C1 segment of cervical spinal cord (tissue), 14 donors: ENCODE data around the gene SLCO4A1.
"Not testable (repeated sequence)": the region's sequence is repeated elsewhere in the genome, so short reads cannot be mapped to it uniquely, and the experiment has no call there.

Source experiments
- DNase-seq, 14 donors: peaks; one replicate each; lab custom pipeline; 2025; lab: John Stamatoyannopoulos, UW

Gene SLCO4A1

GRCh38 chr20:62622877-62623487, 19.3 kb upstream of the SLCO4A1 start:
- no peak for DNase-seq

DNA sequence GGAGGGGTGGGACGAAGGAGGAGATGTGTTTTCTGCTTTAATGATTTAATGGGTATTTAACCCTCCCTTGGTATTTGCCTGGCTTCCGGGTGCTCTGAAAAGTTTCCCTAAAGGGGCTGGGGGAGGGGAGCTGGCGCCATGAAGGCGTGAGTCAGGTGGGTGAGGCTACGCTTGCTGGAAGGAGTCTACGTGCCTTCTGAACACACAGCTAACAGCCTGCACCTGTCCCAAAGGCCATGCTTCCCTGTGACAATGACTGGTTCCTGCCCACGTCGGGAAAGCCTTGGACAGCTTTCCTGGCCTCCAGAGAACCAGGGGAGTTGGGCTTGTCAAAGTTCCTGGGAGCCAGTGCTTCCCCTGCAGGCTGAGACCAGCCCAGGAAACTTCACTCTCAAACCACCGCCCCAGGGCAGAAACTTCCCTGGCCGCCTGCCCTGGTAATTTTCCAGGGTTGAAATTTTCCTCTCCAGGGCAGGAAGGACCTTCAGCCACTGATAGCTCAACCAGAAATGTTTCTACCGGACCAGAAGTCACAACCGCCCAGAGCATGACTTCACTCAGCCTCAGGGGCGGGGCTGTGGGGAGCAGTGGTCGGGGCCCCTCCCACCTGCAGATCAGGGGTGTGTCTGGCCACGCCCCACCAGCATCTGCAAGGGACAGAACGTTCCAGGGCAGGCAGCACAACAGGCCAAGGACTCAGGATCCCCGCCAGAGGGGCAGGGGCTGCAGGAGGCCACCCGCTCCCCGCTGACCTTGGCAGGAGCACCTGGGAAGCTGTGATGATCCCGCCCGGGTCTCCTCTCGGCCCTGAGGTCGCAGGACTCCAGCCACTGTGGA, 18.6 kb upstream of the SLCO4A1 start:
- DNase-seq: peak in 4 of 14 donors; percentile 19 to 63 (median 20)

- no peak for DNase-seq
Observed at GRCh38 chr20:62624325-62624690, 18.0 kb upstream of the SLCO4A1 start.

GRCh38 chr20:62624719-62625453, 17.4 kb upstream of the SLCO4A1 start:
- DNase-seq: peak in 2 of 14 donors; percentile 14 to 26

GRCh38 chr20:62625516-62625915, 16.8 kb upstream of the SLCO4A1 start:
- DNase-seq: no peak

DNA sequence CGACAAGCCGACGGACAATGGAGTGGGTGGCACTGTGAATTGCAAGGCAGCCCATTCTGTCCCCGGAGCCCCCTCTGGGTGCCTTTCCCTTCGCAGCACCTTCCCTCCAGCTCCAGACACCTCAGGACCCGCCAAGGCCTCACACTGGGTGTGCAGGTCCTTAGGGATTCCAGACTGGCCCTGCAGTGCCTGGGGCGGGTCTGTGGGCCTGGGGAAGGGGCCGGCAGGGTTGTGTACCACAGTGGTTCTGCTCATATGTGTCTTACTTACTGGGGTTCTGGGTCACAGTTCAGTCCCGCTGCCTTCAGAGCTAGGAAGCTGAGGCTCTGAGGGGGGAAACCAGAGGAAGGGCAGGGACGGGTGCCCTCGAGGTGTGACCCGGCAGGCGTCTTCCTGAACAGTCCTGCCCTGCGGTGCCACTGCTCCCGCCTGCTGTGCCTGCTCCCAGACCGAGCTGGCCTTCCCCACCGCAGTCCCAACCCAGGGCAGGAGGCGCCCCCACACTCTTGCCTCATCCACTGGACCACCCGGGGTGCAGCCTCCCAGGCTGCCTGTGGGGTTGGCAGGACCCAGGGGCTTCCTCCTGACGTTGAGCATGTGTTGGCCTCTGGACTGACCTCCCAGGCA, 16.3 kb upstream of the SLCO4A1 start:
- DNase-seq: no peak

DNA sequence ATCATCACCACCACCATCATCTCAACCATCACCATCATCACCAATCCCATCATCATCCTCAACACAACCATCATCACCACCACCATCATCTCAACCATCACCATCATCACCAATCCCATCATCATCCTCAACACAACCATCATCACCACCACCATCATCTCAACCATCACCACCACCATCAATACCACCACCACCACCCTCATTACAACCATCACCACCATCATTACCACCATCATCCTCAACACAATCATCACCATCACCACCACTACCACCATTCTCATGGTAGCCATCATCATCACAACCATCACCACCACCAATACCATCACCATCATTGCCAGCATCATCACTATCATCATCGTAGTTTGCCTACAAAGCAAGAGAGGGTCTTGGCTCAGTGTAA, 14.9 kb upstream of the SLCO4A1 start:
- not testable (repeated sequence) for DNase-seq

DNA sequence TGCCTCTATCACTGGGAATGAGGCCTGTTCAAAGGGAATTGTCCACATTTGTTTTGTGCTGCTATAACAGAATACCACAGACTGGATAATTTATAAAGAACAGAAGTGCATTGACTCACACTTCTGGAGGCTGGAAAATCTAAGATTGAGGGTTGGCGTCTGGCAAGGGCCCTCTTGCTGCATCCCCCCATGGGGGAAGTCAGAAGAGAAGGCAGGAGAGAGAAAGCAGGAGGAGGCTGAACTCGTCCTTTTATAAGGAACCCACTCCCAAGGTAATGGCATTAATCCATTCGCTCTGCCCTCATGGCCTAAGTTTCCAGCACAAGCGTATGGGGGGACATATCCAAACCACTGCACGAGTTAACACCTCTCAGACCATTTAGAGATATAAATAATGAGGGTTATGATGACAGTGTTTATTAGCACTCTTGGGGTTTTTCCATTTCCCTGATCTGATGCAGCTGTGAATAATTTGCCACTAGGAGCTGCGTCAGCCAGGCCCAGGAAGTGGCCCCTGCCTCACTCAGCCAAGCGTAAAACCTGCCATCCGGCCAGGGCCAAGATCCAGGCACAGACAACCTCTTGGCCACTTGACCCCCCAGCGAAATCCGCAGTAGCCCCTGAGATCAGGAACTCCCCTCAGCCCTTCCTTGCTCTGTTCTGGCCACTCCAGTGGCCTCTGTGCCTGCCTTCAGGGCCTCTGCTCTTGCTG, 14.2 kb upstream of the SLCO4A1 start:
- DNase-seq: no peak

- no peak for DNase-seq
Observed at GRCh38 chr20:62628691-62629090, 13.6 kb upstream of the SLCO4A1 start.

DNA sequence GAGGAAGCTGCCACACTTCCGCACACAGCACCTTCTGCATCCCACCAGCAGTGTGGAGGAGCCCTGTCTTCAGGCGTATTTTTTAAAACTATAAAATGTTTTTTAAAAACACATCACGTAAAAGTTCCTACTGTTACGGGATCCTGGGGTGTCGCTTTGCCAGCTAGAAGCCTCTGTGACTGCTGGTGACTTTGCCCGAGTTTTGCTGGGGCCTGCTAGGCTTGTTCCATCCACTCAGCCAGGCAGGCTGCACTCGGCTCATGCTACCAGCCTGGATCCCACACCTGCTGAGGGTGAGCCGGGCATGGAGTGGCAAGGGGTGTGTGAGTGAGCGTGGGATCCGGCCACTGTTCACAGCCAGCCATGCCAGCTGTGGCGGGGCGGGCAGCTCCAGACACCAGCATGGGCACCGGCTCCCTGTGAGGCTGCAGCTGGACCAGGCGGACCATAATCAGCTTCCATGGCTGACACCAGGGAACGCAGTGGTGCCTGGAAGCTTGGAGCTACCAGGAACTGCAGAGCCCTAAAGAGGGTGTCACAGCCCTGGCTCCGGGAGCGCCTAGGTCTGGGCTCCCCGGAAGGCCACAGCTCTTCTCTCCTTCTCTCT, 12.3 kb upstream of the SLCO4A1 start:
- DNase-seq: no peak

DNA sequence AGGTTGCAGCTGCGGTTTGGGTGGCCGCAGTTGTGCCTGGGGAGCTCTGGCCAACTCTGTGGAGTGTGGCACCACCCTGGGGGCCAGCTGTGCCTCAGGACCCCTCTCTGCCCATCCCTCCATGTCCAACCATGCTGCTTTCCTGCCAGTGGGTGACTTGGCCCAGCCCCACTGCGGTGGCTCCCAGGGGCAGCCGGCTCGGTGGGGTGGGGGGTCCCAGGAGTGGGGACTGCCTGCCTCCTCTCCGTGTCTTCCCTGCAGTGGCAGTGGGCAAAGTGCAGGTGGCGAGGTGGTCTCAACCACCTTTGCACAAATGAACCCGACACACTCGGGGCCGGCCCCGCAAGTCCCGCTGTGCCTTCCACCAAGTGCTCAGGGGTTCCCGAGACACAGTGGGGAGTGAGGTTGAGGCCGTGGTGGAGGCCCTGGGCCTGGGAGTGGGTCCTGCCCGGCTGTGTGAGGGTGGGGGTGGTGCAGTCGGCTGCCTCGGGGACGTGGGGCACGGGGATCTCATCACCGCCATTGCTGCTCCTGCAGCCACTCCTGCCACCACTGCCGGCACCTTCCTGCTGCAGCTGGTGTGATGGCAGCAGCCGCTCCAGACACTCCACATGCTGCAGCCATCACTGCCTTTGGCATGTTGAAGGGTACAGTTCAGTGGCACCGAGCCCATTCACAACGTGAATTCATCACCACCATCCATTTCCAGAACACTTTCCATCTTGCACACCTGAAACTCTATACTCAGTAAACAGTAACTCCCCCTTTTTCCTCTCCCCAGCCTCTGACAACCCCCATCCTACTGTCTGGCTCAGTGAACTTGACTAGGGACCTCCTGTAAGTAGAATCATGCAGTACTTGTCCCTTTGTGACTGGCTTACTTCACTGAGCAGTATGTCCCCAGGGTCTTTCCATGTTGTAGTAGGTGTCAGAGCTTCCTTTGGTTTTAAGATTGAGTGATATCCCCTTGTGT, 10.7 kb upstream of the SLCO4A1 start:
- no peak for DNase-seq

DNA sequence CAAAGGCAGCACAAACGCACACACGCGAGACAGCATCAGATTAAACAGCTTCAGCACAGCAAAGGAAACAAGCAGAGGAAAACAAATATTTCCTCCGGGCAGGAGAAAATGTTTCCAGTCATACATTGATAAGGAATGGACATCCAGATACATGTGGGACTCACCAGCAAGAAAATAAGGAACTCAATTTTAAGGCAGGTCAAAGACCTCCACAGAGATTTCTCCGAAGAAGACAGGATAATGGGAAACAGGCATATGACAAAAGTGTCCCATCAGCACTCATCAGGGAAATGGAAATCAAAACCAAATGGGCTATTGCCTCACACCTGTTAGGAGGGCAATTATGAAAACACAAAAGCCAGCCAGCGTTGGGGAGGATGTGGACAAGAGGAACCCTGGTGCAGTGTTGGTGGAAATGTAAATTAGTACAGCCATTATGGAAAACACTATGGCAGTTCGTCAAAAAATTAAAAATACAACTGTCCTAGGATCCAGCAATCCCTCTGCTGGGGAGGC, 9.7 kb upstream of the SLCO4A1 start:
- no peak for DNase-seq

GRCh38 chr20:62633598-62634329, 8.5 kb upstream of the SLCO4A1 start:
- no peak for DNase-seq

GRCh38 chr20:62634330-62634967, 7.9 kb upstream of the SLCO4A1 start:
- DNase-seq: no peak

DNA sequence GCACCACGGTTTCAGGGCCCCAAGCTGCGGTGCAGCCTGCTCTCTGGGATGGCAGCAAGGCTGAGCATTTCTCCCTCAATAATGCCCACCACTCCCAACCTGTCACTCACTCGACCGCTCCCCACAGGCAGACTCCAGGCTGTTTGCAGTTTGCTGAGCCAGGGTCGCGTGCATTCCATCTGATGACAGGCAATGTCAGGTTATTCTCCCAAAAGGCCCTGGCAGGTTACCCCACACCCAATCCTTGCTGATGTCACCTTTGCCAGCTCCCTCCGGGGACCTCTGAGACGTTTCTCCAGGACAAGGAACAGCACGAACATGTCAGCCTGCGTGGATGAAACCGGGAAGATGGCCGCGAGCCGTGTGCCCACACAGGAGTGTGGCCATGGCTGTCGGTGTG, 7.1 kb upstream of the SLCO4A1 start:
- DNase-seq: no peak

DNA sequence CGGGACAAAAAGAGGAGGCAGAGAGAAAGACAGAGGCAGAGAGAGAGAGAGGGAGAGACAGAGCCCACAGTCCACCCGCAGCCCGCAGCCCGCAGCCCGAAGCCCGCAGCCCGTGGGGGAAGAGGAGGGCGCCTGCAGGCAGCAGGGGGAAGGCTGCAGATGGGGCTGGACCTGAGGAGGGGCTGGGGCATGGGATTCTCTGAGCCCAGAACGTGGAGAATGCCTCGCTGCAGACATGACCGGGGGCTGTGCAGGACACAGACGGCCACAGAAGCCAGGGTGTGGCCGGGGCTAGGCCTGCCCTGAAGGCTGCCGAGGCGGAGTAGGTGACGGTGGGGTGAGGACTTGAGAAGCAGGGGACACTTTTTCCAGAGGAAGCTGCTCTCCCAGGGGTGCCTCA, 6.5 kb upstream of the SLCO4A1 start:
- no peak for DNase-seq

GRCh38 chr20:62636446-62636845, 5.9 kb upstream of the SLCO4A1 start:
- no peak for DNase-seq

- no peak for DNase-seq
Observed at GRCh38 chr20:62637110-62637509, 5.2 kb upstream of the SLCO4A1 start.
